MM.1S (cell line): Measurements from ENCODE around the gene ATCAY.

Source experiments
- CTCF ChIP-seq: fragments of 300-600 bp; sonication (generic); IDR thresholded peaks from 2 replicates; pipeline ENCODE4 v1.5.1; 2016; ENCODE audit warnings: antibody characterized with exemption, low read length, mixed read lengths
- EZH2 ChIP-seq: fragments of 300-600 bp; sonication (generic); optimal IDR thresholded peaks from 2 replicates; pipeline ENCODE3; 2017; ENCODE audit warnings: low read depth, mild to moderate bottlenecking, antibody characterized with exemption, low read length, mixed read lengths
- EZH2phosphoT487 ChIP-seq: fragments of 300-600 bp; sonication (generic); IDR thresholded peaks from 2 replicates; pipeline ENCODE4 v1.6.1; 2018; ENCODE audit warnings: antibody characterized with exemption, low read length

- no peak for TF ChIP-seq CTCF
- TF ChIP-seq EZH2 = no peak
- no peak for TF ChIP-seq EZH2phosphoT487
These were observed 15.3 kb downstream of the ATCAY start for GRCh38 chr19:3895788-3896187.
